WTC11 (cell line): Measurements from ENCODE around the gene KIF19. TPM values are rescaled to one million over a fixed set of nuclear protein-coding genes. Genes with fewer than 3 reads are reported as not detected.

ENCODE experiments used
- ELF4 ChIP-seq: sonication (generic); formaldehyde crosslinking; IDR thresholded peaks from 2 replicates; pipeline ENCODE4 v1.8.1; 2022; ENCODE audit warnings: low read depth, mild to moderate bottlenecking, moderate library complexity, missing genetic modification reagents
- JAZF1 ChIP-seq: fragments of 250-450 bp; sonication (Bioruptor Pico); IDR thresholded peaks from 2 replicates; pipeline ENCODE4 v1.9.0; 2021; ENCODE audit warnings: moderate library complexity, mild to moderate bottlenecking, inconsistent platforms
- MXD4 ChIP-seq: fragments of 250-450 bp; sonication (Bioruptor Pico); IDR thresholded peaks from 2 replicates; pipeline ENCODE4 v1.8.0; 2021; ENCODE audit warnings: mild to moderate bottlenecking, moderate library complexity, borderline replicate concordance
- NR1H2 ChIP-seq: sonication (generic); formaldehyde crosslinking; IDR thresholded peaks from 2 replicates; pipeline ENCODE4 v1.9.0; 2021; ENCODE audit warnings: mild to moderate bottlenecking, moderate library complexity, missing genetic modification reagents
- OVOL2 ChIP-seq: fragments of 250-450 bp; sonication (Bioruptor Pico); IDR thresholded peaks from 2 replicates; pipeline ENCODE4 v1.9.0; 2021; ENCODE audit warnings: mild to moderate bottlenecking, borderline replicate concordance
- RELA ChIP-seq: sonication (generic); formaldehyde crosslinking; IDR thresholded peaks from 2 replicates; pipeline ENCODE4 v1.8.1; 2022; ENCODE audit warnings: missing genetic modification reagents, mild to moderate bottlenecking, borderline replicate concordance
- SMAD4 ChIP-seq: sonication (generic); formaldehyde crosslinking; IDR thresholded peaks from 2 replicates; pipeline ENCODE4 v1.8.0; 2022; ENCODE audit warnings: mild to moderate bottlenecking, missing genetic modification reagents
- SOX15 ChIP-seq: fragments of 250-450 bp; sonication (Bioruptor Pico); IDR thresholded peaks from 2 replicates; pipeline ENCODE4 v1.9.0; 2021; ENCODE audit warnings: mild to moderate bottlenecking
- SP1 ChIP-seq: sonication (generic); formaldehyde crosslinking; conservative IDR thresholded peaks from 2 replicates; pipeline ENCODE4 v1.8.1; 2022; ENCODE audit warnings: missing genetic modification reagents
- ZNF219 ChIP-seq: sonication (generic); formaldehyde crosslinking; IDR thresholded peaks from 2 replicates; pipeline ENCODE4 v1.8.0; 2023; ENCODE audit warnings: missing genetic modification reagents, mild to moderate bottlenecking, borderline replicate concordance
- ZNF232 ChIP-seq: sonication (generic); formaldehyde crosslinking; IDR thresholded peaks from 2 replicates; pipeline ENCODE4 v1.8.0; 2022; ENCODE audit warnings: mild to moderate bottlenecking, missing genetic modification reagents
- ZNF423 ChIP-seq: fragments of 250-450 bp; sonication (Bioruptor Pico); IDR thresholded peaks from 2 replicates; pipeline ENCODE4 v2.1.2; 2022; ENCODE audit warnings: mild to moderate bottlenecking, moderate library complexity
- total RNA-seq: library from RNA; stranded (reverse); gene quantifications from 3 replicates; pipeline ENCODE4 v1.2.3, GENCODE V29; 2021
- TF ChIP-seq, protein P1 (sequence below): fragments of 250-450 bp; sonication (Bioruptor Pico); IDR thresholded peaks from 2 replicates; pipeline ENCODE4 v2.1.2; 2022; ENCODE audit warnings: mild to moderate bottlenecking, moderate library complexity
- TF ChIP-seq, protein P2 (sequence below): sonication (generic); formaldehyde crosslinking; IDR thresholded peaks from 2 replicates; pipeline ENCODE4 v1.8.1; 2023; ENCODE audit warnings: mild to moderate bottlenecking, missing genetic modification reagents
- TF ChIP-seq, protein P3 (sequence below): sonication (generic); formaldehyde crosslinking; conservative IDR thresholded peaks from 2 replicates; pipeline ENCODE4 v1.8.1; 2022; ENCODE audit warnings: mild to moderate bottlenecking, missing genetic modification reagents
- TF ChIP-seq, protein P4 (sequence below): sonication (generic); formaldehyde crosslinking; IDR thresholded peaks from 2 replicates; pipeline ENCODE4 v1.8.0; 2022; ENCODE audit warnings: missing genetic modification reagents
- TF ChIP-seq, protein P5 (sequence below): sonication (generic); formaldehyde crosslinking; IDR thresholded peaks from 2 replicates; pipeline ENCODE4 v1.8.1; 2022; ENCODE audit warnings: mild to moderate bottlenecking, missing genetic modification reagents, moderate library complexity, borderline replicate concordance
- TF ChIP-seq, protein P6 (sequence below): sonication (generic); formaldehyde crosslinking; IDR thresholded peaks from 2 replicates; pipeline ENCODE4 v1.8.1; 2022; ENCODE audit warnings: missing genetic modification reagents, borderline replicate concordance
- TF ChIP-seq, protein P7 (sequence below): fragments of 250-450 bp; sonication (Bioruptor Pico); IDR thresholded peaks from 2 replicates; pipeline ENCODE4 v1.9.0; 2021; ENCODE audit warnings: mild to moderate bottlenecking
- TF ChIP-seq, protein P8 (sequence below): sonication (generic); formaldehyde crosslinking; IDR thresholded peaks from 2 replicates; pipeline ENCODE4 v1.8.0; 2023; ENCODE audit warnings: missing genetic modification reagents, mild to moderate bottlenecking, borderline replicate concordance

KIF19 gene
- total RNA-seq, 1 experiment from 2014 or later, result 0.44 TPM

DNA sequence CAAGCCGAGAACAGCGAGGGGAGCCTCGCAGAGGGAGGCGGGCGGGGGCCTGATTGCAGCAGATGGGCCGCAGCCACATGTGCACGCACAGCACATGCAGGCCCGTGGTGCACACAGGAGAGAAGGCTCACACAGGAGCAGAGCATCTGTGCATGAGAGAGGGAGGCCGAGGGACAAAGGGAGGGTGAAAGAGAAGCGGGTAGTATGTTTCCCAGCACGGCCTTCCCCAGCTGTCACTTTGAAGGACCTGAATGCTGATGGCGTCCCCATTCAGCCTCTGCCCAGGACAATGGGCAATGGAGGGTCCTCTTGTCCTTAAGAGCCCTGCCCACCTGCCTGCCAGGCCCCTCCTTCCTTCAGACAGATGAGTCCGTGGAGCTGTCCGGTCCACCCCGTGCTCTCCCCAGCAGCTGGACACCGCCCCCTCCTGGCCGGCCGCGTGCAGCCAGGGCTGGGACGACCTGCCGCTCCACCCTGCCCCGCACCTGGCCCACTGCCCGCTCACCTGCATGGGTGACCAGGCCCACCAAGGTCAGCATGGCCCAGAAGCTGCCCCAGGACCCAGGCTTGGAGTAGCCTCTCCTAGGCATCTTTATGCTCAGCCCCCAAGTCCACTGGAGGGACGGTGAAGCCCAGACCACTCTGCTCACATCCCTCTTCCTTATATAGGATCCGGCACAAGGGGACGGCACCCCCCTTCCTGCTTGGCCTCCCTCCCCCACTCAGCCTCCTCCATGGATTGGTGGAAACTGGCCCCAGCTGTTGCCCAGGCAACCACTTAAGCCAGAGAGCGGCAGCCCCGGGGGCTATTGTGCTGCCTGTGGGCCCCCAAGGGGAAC, 35.4 kb downstream of the KIF19 start, which contains the start of gene BTBD17 (continued):
- TF ChIP-seq, protein P1, sequence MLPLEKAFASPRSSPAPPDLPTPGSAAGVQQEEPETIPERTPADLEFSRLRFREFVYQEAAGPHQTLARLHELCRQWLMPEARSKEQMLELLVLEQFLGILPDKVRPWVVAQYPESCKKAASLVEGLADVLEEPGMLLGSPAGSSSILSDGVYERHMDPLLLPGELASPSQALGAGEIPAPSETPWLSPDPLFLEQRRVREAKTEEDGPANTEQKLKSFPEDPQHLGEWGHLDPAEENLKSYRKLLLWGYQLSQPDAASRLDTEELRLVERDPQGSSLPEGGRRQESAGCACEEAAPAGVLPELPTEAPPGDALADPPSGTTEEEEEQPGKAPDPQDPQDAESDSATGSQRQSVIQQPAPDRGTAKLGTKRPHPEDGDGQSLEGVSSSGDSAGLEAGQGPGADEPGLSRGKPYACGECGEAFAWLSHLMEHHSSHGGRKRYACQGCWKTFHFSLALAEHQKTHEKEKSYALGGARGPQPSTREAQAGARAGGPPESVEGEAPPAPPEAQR, result no peak
- TF ChIP-seq SOX15 (CRISPR knock-in tag), result no peak
- TF ChIP-seq, protein P2, sequence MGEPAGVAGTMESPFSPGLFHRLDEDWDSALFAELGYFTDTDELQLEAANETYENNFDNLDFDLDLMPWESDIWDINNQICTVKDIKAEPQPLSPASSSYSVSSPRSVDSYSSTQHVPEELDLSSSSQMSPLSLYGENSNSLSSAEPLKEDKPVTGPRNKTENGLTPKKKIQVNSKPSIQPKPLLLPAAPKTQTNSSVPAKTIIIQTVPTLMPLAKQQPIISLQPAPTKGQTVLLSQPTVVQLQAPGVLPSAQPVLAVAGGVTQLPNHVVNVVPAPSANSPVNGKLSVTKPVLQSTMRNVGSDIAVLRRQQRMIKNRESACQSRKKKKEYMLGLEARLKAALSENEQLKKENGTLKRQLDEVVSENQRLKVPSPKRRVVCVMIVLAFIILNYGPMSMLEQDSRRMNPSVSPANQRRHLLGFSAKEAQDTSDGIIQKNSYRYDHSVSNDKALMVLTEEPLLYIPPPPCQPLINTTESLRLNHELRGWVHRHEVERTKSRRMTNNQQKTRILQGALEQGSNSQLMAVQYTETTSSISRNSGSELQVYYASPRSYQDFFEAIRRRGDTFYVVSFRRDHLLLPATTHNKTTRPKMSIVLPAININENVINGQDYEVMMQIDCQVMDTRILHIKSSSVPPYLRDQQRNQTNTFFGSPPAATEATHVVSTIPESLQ (CRISPR knock-in tag), result no peak
- TF ChIP-seq SP1, result peak; percentile 54
- TF ChIP-seq RELA (CRISPR knock-in tag), result no peak
- TF ChIP-seq MXD4, result no peak
- no peak for TF ChIP-seq ZNF423
- TF ChIP-seq ZNF232 (CRISPR knock-in tag), result no peak
- no peak for TF ChIP-seq ZNF219 (CRISPR knock-in tag)
- TF ChIP-seq NR1H2 (CRISPR knock-in tag), result no peak
- no peak for TF ChIP-seq SMAD4
- TF ChIP-seq, protein P3, sequence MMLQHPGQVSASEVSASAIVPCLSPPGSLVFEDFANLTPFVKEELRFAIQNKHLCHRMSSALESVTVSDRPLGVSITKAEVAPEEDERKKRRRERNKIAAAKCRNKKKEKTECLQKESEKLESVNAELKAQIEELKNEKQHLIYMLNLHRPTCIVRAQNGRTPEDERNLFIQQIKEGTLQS (CRISPR knock-in tag), result no peak
- TF ChIP-seq, protein P4, sequence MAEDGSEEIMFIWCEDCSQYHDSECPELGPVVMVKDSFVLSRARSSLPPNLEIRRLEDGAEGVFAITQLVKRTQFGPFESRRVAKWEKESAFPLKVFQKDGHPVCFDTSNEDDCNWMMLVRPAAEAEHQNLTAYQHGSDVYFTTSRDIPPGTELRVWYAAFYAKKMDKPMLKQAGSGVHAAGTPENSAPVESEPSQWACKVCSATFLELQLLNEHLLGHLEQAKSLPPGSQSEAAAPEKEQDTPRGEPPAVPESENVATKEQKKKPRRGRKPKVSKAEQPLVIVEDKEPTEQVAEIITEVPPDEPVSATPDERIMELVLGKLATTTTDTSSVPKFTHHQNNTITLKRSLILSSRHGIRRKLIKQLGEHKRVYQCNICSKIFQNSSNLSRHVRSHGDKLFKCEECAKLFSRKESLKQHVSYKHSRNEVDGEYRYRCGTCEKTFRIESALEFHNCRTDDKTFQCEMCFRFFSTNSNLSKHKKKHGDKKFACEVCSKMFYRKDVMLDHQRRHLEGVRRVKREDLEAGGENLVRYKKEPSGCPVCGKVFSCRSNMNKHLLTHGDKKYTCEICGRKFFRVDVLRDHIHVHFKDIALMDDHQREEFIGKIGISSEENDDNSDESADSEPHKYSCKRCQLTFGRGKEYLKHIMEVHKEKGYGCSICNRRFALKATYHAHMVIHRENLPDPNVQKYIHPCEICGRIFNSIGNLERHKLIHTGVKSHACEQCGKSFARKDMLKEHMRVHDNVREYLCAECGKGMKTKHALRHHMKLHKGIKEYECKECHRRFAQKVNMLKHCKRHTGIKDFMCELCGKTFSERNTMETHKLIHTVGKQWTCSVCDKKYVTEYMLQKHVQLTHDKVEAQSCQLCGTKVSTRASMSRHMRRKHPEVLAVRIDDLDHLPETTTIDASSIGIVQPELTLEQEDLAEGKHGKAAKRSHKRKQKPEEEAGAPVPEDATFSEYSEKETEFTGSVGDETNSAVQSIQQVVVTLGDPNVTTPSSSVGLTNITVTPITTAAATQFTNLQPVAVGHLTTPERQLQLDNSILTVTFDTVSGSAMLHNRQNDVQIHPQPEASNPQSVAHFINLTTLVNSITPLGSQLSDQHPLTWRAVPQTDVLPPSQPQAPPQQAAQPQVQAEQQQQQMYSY (CRISPR knock-in tag), result no peak
- TF ChIP-seq, protein P5, sequence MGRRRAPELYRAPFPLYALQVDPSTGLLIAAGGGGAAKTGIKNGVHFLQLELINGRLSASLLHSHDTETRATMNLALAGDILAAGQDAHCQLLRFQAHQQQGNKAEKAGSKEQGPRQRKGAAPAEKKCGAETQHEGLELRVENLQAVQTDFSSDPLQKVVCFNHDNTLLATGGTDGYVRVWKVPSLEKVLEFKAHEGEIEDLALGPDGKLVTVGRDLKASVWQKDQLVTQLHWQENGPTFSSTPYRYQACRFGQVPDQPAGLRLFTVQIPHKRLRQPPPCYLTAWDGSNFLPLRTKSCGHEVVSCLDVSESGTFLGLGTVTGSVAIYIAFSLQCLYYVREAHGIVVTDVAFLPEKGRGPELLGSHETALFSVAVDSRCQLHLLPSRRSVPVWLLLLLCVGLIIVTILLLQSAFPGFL, result no peak
- TF ChIP-seq JAZF1 (CRISPR knock-in tag), result no peak
- TF ChIP-seq, protein P6, sequence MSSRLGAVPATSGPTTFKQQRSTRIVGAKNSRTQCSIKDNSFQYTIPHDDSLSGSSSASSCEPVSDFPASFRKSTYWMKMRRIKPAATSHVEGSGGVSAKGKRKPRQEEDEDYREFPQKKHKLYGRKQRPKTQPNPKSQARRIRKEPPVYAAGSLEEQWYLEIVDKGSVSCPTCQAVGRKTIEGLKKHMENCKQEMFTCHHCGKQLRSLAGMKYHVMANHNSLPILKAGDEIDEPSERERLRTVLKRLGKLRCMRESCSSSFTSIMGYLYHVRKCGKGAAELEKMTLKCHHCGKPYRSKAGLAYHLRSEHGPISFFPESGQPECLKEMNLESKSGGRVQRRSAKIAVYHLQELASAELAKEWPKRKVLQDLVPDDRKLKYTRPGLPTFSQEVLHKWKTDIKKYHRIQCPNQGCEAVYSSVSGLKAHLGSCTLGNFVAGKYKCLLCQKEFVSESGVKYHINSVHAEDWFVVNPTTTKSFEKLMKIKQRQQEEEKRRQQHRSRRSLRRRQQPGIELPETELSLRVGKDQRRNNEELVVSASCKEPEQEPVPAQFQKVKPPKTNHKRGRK (CRISPR knock-in tag), result 0 out of 2 replicates have a peak, but pooled peaks have one; percentile 58
- TF ChIP-seq ELF4 (CRISPR knock-in tag), result no peak
- TF ChIP-seq OVOL2 (CRISPR knock-in tag), result no peak
- TF ChIP-seq, protein P7, sequence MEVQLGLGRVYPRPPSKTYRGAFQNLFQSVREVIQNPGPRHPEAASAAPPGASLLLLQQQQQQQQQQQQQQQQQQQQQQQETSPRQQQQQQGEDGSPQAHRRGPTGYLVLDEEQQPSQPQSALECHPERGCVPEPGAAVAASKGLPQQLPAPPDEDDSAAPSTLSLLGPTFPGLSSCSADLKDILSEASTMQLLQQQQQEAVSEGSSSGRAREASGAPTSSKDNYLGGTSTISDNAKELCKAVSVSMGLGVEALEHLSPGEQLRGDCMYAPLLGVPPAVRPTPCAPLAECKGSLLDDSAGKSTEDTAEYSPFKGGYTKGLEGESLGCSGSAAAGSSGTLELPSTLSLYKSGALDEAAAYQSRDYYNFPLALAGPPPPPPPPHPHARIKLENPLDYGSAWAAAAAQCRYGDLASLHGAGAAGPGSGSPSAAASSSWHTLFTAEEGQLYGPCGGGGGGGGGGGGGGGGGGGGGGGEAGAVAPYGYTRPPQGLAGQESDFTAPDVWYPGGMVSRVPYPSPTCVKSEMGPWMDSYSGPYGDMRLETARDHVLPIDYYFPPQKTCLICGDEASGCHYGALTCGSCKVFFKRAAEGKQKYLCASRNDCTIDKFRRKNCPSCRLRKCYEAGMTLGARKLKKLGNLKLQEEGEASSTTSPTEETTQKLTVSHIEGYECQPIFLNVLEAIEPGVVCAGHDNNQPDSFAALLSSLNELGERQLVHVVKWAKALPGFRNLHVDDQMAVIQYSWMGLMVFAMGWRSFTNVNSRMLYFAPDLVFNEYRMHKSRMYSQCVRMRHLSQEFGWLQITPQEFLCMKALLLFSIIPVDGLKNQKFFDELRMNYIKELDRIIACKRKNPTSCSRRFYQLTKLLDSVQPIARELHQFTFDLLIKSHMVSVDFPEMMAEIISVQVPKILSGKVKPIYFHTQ (CRISPR knock-in tag), result no peak
- TF ChIP-seq, protein P8, sequence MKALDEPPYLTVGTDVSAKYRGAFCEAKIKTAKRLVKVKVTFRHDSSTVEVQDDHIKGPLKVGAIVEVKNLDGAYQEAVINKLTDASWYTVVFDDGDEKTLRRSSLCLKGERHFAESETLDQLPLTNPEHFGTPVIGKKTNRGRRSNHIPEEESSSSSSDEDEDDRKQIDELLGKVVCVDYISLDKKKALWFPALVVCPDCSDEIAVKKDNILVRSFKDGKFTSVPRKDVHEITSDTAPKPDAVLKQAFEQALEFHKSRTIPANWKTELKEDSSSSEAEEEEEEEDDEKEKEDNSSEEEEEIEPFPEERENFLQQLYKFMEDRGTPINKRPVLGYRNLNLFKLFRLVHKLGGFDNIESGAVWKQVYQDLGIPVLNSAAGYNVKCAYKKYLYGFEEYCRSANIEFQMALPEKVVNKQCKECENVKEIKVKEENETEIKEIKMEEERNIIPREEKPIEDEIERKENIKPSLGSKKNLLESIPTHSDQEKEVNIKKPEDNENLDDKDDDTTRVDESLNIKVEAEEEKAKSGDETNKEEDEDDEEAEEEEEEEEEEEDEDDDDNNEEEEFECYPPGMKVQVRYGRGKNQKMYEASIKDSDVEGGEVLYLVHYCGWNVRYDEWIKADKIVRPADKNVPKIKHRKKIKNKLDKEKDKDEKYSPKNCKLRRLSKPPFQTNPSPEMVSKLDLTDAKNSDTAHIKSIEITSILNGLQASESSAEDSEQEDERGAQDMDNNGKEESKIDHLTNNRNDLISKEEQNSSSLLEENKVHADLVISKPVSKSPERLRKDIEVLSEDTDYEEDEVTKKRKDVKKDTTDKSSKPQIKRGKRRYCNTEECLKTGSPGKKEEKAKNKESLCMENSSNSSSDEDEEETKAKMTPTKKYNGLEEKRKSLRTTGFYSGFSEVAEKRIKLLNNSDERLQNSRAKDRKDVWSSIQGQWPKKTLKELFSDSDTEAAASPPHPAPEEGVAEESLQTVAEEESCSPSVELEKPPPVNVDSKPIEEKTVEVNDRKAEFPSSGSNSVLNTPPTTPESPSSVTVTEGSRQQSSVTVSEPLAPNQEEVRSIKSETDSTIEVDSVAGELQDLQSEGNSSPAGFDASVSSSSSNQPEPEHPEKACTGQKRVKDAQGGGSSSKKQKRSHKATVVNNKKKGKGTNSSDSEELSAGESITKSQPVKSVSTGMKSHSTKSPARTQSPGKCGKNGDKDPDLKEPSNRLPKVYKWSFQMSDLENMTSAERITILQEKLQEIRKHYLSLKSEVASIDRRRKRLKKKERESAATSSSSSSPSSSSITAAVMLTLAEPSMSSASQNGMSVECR (CRISPR knock-in tag), result no peak
